Effector memory CD4-positive, alpha-beta T cell (primary cell): ENCODE data around the gene CNTFR.

Experiments used
- DNase-seq, 3 donors: peaks; one replicate each; pipeline ENCODE4 v3.0.0-alpha.2; 2020
- H3K27ac ChIP-seq: 2 replicates; pipeline ENCODE4 v1.7.0; 2013; ENCODE audit warnings: mild to moderate bottlenecking, low read length, moderate library complexity; ENCODE audit not compliant: insufficient read depth, poor library complexity, severe bottlenecking
- H3K27me3 ChIP-seq: replicated peaks from 2 replicates; pipeline ENCODE4 v1.7.0; 2013; ENCODE audit warnings: mild to moderate bottlenecking, low read length; ENCODE audit not compliant: insufficient read depth, control insufficient read depth, poor library complexity, severe bottlenecking
- H3K36me3 ChIP-seq: 2 replicates; pipeline ENCODE4 v1.7.0; 2013; ENCODE audit warnings: mild to moderate bottlenecking, low read length, moderate library complexity; ENCODE audit not compliant: control insufficient read depth, insufficient read depth
- H3K4me1 ChIP-seq: 2 replicates; pipeline ENCODE4 v1.7.0; 2013; ENCODE audit warnings: low read length, mild to moderate bottlenecking; ENCODE audit not compliant: control insufficient read depth, insufficient read depth, poor library complexity, severe bottlenecking
- H3K4me3 ChIP-seq: 2 replicates; pipeline ENCODE4 v1.7.0; 2013; ENCODE audit warnings: low read length, low read depth, mild to moderate bottlenecking; ENCODE audit not compliant: insufficient read depth, poor library complexity, severe bottlenecking
- H3K9me3 ChIP-seq: 2 replicates; pipeline ENCODE4 v1.7.0; 2013; ENCODE audit warnings: mild to moderate bottlenecking, low read length, moderate library complexity; ENCODE audit not compliant: control insufficient read depth

CNTFR gene

DNA sequence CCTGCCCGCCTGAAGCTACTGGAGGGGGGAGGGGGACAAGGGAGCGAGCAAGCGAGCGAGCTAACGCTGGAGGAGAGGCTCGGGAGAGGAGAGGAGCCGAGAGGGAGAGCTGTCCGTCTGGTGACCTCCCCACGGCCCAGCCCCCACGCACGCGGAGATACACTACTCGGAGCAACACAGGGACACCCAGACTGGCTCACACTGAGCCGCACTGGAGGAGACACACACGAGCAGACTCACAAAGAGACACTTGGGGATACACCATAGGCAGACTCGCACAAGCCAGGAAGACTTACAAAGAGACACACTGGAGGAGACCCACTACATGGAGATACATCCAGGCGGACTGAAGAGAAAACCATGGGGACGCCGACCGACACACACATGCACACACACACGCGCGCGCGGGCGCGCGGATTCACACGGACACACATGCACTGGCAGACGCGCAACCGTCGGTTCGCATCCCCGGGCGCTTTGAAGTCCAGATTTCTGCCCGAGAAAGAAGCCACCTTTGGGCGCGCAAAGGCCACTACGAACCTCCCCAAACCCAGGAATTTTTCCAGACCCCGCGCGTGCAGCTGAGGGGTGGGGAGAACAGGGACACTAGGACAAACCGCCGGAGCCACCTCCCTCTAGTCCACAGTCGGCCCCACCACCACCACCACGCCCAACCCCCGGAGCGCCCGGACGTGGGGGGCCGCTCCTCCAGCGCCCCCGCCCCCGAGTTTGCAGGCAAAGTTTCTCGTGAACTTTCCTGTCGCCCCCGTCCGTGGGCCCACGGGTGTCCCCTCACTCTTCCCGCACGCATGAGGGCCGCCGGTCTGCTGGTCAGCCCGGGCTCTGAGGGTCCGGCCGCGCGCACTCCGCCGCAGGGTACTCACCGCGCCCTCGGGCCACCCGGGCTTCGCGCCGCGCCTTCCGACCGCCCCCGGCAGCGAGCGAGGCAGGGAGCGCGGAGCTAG, 571 bp downstream of the CNTFR start:
- DNase-seq, result no peak
- H3K9me3 ChIP-seq, result no peaks in the 10 kb centered on the region
- peaks cover 24% of the 10 kb centered on the region for H3K4me1 ChIP-seq
- no peaks in the 10 kb centered on the region for H3K36me3 ChIP-seq
- no peak overlapping the region for H3K27ac ChIP-seq
- no peak overlapping the region for H3K4me3 ChIP-seq
- peaks cover 56% of the 10 kb centered on the region for H3K27me3 ChIP-seq

DNA sequence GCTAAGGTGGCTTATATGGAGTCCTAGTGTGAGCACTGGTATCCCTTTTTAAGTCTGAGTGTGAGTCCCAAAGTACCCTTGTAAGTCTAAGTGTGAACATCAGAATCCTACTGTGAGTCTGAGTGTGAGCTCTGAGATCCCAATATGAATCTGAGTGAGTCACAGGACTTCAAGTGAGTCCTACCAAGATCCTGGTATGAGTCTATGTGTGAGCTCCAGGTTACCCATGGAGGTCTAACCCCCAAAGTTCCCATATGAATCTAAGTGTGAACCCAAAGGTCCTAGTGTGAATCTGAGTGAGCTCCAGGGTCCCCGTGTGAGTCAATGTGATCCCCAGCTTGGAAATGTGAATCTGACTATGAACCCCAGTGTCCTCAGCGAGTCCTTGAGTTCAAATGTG, 2.3 kb downstream of the CNTFR start:
- no peak overlapping the region for H3K4me3 ChIP-seq
- no peak for DNase-seq
- peaks cover 24% of the 10 kb centered on the region for H3K4me1 ChIP-seq
- peaks cover 51% of the 10 kb centered on the region for H3K27me3 ChIP-seq
- no peak overlapping the region for H3K27ac ChIP-seq
- H3K9me3 ChIP-seq, result no peaks in the 10 kb centered on the region
- no peaks in the 10 kb centered on the region for H3K36me3 ChIP-seq

DNA sequence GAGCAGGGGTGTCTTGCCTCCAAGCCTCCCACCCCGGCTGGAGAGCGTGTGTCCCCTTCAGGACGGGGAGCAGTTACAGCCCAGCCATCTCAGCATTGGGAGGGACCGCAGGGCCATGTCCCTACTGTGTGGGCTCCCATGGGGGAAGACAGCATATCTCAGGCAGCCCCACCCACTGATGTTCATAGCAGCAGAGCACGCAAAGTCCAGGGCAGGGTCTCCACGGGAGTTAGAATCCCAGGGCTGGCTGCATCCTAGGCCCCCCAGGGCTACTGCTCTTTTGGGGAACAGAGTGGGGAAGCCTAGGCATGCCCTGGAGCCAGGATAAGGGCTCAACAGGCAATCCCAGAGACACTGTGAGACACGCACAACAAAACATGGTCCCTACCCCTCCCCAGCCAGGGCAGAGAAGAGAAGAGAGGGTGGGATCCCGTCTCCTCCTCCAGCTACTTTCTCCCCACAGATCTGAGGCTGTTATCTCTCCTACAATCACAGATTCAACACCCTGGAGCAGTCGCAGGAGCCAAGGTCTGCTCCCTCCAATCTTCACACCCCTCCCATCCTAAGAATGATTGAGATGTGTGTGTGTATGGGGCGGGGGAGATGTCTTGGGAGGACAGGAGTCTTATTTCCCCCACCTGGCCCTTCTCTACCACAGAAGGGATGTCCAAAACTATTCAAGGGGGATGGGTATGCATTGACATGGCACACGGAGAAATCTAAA, 3.4 kb downstream of the CNTFR start:
- no peaks in the 10 kb centered on the region for H3K9me3 ChIP-seq
- H3K27me3 ChIP-seq, result peaks cover 40% of the 10 kb centered on the region
- peaks cover 19% of the 10 kb centered on the region for H3K4me1 ChIP-seq
- H3K4me3 ChIP-seq, result no peak overlapping the region
- no peak for DNase-seq
- H3K36me3 ChIP-seq, result no peaks in the 10 kb centered on the region
- no peak overlapping the region for H3K27ac ChIP-seq

DNA sequence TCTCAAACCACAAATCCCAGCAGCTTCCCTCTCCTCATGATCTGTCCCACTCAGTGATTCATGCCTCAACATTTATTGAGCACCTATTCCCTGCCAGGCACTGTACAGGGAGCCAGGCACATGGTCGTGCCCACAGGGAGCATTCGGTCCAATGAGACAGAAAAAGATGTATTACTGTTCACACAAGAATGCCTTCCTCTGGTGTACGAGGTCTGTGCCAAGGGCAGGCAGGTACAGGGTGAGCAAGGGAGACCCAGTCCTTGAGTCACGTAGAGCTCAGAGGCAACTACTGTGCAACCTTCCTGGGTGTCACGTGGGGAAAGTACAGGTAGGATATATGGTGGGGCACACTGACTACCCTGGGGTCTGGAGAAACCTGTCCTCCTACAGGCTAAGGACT, 4.6 kb downstream of the CNTFR start:
- Histone ChIP-seq H3K27ac (no peak overlapping the region), H3K4me1 (peaks cover 7% of the 10 kb centered on the region), H3K27me3 (peaks cover 29% of the 10 kb centered on the region), H3K36me3 (no peaks in the 10 kb centered on the region), H3K4me3 (no peak overlapping the region), H3K9me3 (no peaks in the 10 kb centered on the region)
- no peak for DNase-seq

DNA sequence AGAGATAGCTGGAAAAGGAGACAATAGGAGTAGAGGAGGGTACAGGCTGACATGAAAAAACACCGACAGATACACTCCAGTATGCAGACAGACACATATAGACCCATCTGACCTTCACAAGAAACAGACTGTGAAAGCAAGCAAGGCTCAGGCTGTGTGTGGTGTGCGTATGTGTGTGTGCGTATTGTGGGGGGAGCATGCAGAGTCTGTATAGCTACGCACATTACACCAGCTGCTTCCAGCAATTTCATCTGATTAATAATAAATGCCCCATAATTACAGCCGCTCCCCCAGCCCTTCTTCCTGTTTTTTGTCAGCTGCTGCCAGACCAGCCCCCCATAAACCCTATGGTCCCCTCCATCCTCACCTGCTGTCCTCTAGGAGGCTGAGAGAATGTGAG, 6.7 kb downstream of the CNTFR start:
- Histone ChIP-seq H3K4me3 (no peak overlapping the region), H3K36me3 (no peaks in the 10 kb centered on the region), H3K4me1 (no peaks in the 10 kb centered on the region), H3K27me3 (peaks cover 28% of the 10 kb centered on the region), H3K9me3 (no peaks in the 10 kb centered on the region), H3K27ac (no peak overlapping the region)
- no peak for DNase-seq

- H3K4me3 ChIP-seq, result no peak overlapping the region
- DNase-seq, result no peak
- H3K4me1 ChIP-seq, result no peaks in the 10 kb centered on the region
- H3K27ac ChIP-seq, result no peak overlapping the region
- no peaks in the 10 kb centered on the region for H3K9me3 ChIP-seq
- H3K27me3 ChIP-seq, result peaks cover 25% of the 10 kb centered on the region
- H3K36me3 ChIP-seq, result no peaks in the 10 kb centered on the region
Measured at GRCh38 chr9:34581318-34581717, 8.2 kb downstream of the CNTFR start.

GRCh38 chr9:34580358-34580757, 9.2 kb downstream of the CNTFR start:
- Histone ChIP-seq H3K27ac (no peak overlapping the region), H3K4me1 (no peaks in the 10 kb centered on the region), H3K4me3 (no peak overlapping the region), H3K27me3 (peaks cover 25% of the 10 kb centered on the region), H3K9me3 (no peaks in the 10 kb centered on the region), H3K36me3 (no peaks in the 10 kb centered on the region)
- DNase-seq, result no peak

DNA sequence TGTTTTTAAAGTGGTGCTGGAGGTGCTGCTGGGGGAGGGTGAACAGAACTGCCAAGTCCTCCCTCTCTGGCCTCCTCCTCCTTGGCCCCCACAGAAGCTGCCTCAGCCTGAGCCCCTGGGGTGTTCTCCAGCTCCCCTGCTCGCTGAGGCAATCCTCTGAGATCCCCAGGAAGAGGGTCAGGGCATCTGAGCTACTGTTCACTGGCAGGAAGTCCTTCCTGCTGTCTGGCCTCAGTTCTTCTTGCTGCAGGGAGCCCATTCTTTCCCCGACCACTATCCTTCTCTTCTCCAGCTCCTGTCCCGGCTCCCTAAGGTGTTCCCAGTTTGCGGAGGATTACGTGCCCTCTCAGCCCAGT, 9.7 kb downstream of the CNTFR start:
- Histone ChIP-seq H3K4me3 (no peak overlapping the region), H3K9me3 (no peaks in the 10 kb centered on the region), H3K27ac (no peak overlapping the region), H3K36me3 (no peaks in the 10 kb centered on the region), H3K4me1 (no peaks in the 10 kb centered on the region), H3K27me3 (peaks cover 25% of the 10 kb centered on the region)
- no peak for DNase-seq

GRCh38 chr9:34579104-34579807, 10.3 kb downstream of the CNTFR start:
- H3K4me3 ChIP-seq, result no peak overlapping the region
- DNase-seq, result no peak
- H3K27me3 ChIP-seq, result peaks cover 25% of the 10 kb centered on the region

More at GRCh38 chr9:34579104-34579807, 10.3 kb downstream of the CNTFR start:
- H3K27ac ChIP-seq, result no peak overlapping the region
- H3K9me3 ChIP-seq, result no peaks in the 10 kb centered on the region
- no peaks in the 10 kb centered on the region for H3K4me1 ChIP-seq
- H3K36me3 ChIP-seq, result no peaks in the 10 kb centered on the region
